Thyroid gland (tissue), 4 donors: ENCODE measurements around the gene TNNC1. TPM values are rescaled to one million over a fixed set of nuclear protein-coding genes. Genes with fewer than 3 reads are reported as not detected.

ENCODE experiments used
- DNase-seq, 2 donors: peaks; one replicate each; pipeline ENCODE4 v3.0.0-alpha.2; 2019
- H3K27ac ChIP-seq, 3 donors: fragments of 200-600 bp; sonication (generic); 1 replicate in 2 of 3; 2 replicates in 1 of 3; pipeline ENCODE4 v1.5.1; 2016 to 2019; ENCODE audit warnings: mild to moderate bottlenecking in 1 of 3, moderate library complexity in 1 of 3
- H3K27me3 ChIP-seq: fragments of 200-600 bp; sonication (generic); one replicate; pipeline ENCODE4 v1.5.1; 2019
- H3K36me3 ChIP-seq, 2 donors: fragments of 200-600 bp; sonication (generic); one replicate each; pipeline ENCODE4 v1.5.1; 2016 to 2019
- H3K4me1 ChIP-seq, 2 donors: fragments of 200-600 bp; sonication (generic); one replicate each; pipeline ENCODE4 v1.5.1; 2017 to 2019
- H3K4me3 ChIP-seq, 3 donors: fragments of 200-600 bp; sonication (generic); replicated peaks in 1 of 3; 1 replicate in 2 of 3; 2 replicates in 1 of 3; pipeline ENCODE4 v1.5.1; 2016; ENCODE audit warnings: mild to moderate bottlenecking in 1 of 3
- H3K9me3 ChIP-seq: fragments of 200-600 bp; sonication (generic); one replicate; pipeline ENCODE4 v1.5.1; 2017
- POLR2A ChIP-seq, 2 donors: fragments of 450-650 bp; IDR thresholded peaks; one replicate each; pipeline ENCODE4 v1.6.1; 2017; ENCODE audit warnings: antibody characterized with exemption in 2 of 2, mild to moderate bottlenecking in 2 of 2, moderate library complexity in 1 of 2
- WGBS, 2 donors: methylation state at CpG; one replicate each; pipeline ENCODE4 v1.1.5; 2017; 5-methylcytosine and 5-hydroxymethylcytosine counted together
- intact Hi-C: fragments of 100-400 bp; cut with DNase I; formaldehyde crosslinking; loops from one replicate; pipeline ENCODE4 v1.15.1; 2023
- total RNA-seq, 4 donors: library from RNA; depleted of rRNA; stranded (reverse); fragments of >200 nt; gene quantifications; one replicate each; pipeline ENCODE4 v1.2.3, GENCODE V29; 2016
- TF ChIP-seq, protein P1 (sequence below), 6 experiments: fragments of 200-600 bp in 3 of 6; fragments of 450-650 bp in 3 of 6; sonication (generic) in 3 of 6; IDR thresholded peaks; one replicate each; pipeline ENCODE4 v1.5.1; 2016 to 2019; ENCODE audit warnings: antibody characterized with exemption in 6 of 6, mild to moderate bottlenecking in 2 of 6, inconsistent platforms in 1 of 6, moderate library complexity in 1 of 6

TNNC1 gene
- total RNA-seq, 4 donors from 2014 or later: 4.0 to 43.5 (median 13.9) TPM

DNA sequence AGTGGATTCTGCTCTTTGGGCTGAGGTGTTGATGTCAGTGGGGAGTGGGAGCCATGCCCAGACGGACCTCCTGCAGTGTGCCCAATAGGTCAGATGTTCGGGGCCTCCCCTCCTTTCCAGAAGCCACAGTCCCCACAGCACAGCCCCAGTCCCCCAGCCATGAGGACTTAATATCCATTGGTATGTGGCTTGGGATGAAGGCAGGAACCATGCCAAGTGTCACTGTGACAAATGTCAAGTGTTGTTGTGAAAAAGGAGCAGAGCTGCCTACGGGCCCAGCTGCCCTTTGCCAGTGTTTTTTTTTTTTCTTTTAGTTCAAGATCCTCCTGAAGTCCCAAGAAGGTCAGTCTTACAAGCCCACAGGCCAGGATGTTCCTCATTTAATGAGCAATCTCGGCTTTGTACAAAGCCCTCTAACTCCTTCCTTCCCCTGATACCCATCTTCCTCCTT, 21.1 kb downstream of the TNNC1 start:
- no peak overlapping the region for H3K4me3 ChIP-seq
- intact Hi-C loops: no loop called here
- peaks cover 7 to 23% of the 10 kb centered on the region in 2 donors for H3K4me1 ChIP-seq
- TF ChIP-seq POLR2A (IDR thresholded peaks at IDR 0.05): no peak
- TF ChIP-seq, protein P1, sequence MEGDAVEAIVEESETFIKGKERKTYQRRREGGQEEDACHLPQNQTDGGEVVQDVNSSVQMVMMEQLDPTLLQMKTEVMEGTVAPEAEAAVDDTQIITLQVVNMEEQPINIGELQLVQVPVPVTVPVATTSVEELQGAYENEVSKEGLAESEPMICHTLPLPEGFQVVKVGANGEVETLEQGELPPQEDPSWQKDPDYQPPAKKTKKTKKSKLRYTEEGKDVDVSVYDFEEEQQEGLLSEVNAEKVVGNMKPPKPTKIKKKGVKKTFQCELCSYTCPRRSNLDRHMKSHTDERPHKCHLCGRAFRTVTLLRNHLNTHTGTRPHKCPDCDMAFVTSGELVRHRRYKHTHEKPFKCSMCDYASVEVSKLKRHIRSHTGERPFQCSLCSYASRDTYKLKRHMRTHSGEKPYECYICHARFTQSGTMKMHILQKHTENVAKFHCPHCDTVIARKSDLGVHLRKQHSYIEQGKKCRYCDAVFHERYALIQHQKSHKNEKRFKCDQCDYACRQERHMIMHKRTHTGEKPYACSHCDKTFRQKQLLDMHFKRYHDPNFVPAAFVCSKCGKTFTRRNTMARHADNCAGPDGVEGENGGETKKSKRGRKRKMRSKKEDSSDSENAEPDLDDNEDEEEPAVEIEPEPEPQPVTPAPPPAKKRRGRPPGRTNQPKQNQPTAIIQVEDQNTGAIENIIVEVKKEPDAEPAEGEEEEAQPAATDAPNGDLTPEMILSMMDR (IDR thresholded peaks at IDR 0.05): no peak
- H3K27me3 ChIP-seq: no peaks in the 10 kb centered on the region
- peak; percentile 62 to 72 for DNase-seq
- H3K27ac ChIP-seq: peak overlapping the region; percentile 10 to 27 (median 11)
- H3K36me3 ChIP-seq: no peaks in the 10 kb centered on the region
- H3K9me3 ChIP-seq: no peaks in the 10 kb centered on the region
- WGBS, 2 donors: 47 to 62% methylated on average over 4 of the region's 4 CpGs

DNA sequence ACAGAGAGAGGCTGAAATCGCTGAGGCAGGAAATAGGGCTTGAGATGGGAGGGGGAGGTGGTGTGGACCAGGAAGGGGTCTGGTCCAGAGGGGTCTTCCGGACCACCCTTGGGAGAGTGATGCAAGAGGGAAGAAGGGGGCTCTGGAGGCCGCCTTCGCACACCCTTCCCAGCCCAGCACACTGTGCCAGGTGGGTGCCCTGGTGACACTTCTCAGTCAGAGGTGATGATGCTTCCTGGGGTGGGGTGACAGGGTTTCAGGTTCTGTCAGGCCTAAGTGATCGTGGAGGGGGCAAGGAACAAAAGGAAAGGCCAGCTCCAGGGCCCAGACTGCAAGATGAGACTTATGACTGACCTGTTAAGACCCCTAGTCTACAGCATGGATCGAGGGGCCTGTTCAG, 21.6 kb downstream of the TNNC1 start:
- WGBS, 2 donors: 79 to 83% methylated on average over 5 to 6 of the region's 6 CpGs
- Histone ChIP-seq H3K4me3 (no peak overlapping the region), H3K36me3 (no peaks in the 10 kb centered on the region), H3K27me3 (no peaks in the 10 kb centered on the region), H3K9me3 (no peaks in the 10 kb centered on the region), H3K27ac (peak overlapping the region in 2 of 3 donors; percentile 10 to 27), H3K4me1 (peaks cover 7 to 23% of the 10 kb centered on the region in 2 donors)
- TF ChIP-seq, protein P1 (IDR thresholded peaks at IDR 0.05): no peak
- TF ChIP-seq POLR2A (IDR thresholded peaks at IDR 0.05): no peak
- intact Hi-C loops: no loop called here
- DNase-seq: no peak

DNA sequence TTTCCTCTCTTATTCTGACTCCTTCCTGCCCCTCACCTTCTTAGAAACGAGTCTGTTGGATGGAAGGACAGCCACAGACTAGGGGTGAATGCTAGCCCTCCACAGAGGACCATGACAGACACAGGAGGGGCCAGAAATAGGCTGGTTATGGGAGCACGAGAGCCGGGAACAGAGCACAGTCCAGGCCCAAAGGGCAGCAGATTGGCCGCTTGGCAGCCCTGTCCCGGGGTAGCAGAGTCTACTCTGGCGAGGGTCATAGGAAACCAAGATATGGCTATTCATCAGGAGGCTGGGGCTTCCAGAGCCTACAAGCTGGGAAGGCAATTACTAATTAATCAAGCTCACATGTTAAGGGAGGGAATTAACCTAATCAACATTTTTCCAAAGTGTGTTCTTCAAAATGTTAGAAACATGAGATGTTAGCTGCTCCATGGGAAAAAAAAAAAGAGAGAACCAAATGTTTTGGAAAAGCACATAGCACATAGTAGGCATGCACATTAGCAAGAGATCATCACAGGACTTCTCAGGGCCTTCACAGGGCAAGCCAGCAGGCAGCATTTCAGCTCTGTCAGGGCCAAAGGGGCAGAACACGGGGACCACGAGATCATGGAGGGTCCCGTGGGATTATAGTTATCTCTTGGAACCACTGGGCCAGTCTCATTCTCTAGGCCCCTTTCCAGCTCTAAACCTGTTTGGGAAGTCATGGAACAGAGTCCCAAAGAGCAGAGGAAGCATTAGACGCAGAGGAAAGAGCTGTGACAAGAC, 22.2 kb downstream of the TNNC1 start:
- Histone ChIP-seq H3K9me3 (no peaks in the 10 kb centered on the region), H3K27me3 (no peaks in the 10 kb centered on the region), H3K36me3 (no peaks in the 10 kb centered on the region), H3K27ac (no peak overlapping the region), H3K4me1 (peaks cover 7 to 23% of the 10 kb centered on the region in 2 donors), H3K4me3 (no peak overlapping the region)
- intact Hi-C loops: loop anchor here (2.0 kb wide), 1 partner anchor 15 kb away; no protein-coding TSS in a partner anchor
- DNase-seq: no peak
- TF ChIP-seq, protein P1 (IDR thresholded peaks at IDR 0.05): no peak
- WGBS, 2 donors: 71 to 76% methylated on average over 10 of the region's 10 CpGs

DNA sequence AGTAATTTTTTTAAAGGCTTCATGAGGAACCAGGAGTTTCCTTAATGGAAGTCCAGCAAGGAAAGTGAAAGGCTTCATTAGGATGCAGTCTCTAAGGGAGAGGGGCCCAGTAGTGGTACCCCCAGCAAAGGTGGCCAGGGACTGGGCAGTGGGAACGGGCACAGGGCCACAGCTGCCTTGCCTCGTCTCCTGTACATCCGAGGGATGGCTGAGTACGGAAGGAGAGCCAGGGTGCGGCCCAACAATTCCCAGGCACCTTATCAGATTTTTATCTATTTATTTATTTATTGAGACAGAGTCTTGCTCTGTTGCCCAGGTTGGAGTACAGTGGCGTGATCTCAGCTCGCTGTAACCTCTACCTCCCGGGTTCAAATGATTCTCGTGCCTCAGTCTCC, 23.4 kb downstream of the TNNC1 start:
- Histone ChIP-seq H3K4me3 (no peak overlapping the region), H3K4me1 (peaks cover 7 to 23% of the 10 kb centered on the region in 2 donors), H3K36me3 (no peaks in the 10 kb centered on the region), H3K9me3 (no peaks in the 10 kb centered on the region), H3K27me3 (no peaks in the 10 kb centered on the region), H3K27ac (no peak overlapping the region)
- TF ChIP-seq POLR2A (IDR thresholded peaks at IDR 0.05): no peak
- TF ChIP-seq, protein P1 (IDR thresholded peaks at IDR 0.05): no peak
- DNase-seq: no peak
- intact Hi-C loops: loop anchor here (2.0 kb wide), 1 partner anchor 16 kb away; no protein-coding TSS in a partner anchor
- WGBS, 2 donors: 92 to 99% methylated on average over 9 of the region's 9 CpGs

DNA sequence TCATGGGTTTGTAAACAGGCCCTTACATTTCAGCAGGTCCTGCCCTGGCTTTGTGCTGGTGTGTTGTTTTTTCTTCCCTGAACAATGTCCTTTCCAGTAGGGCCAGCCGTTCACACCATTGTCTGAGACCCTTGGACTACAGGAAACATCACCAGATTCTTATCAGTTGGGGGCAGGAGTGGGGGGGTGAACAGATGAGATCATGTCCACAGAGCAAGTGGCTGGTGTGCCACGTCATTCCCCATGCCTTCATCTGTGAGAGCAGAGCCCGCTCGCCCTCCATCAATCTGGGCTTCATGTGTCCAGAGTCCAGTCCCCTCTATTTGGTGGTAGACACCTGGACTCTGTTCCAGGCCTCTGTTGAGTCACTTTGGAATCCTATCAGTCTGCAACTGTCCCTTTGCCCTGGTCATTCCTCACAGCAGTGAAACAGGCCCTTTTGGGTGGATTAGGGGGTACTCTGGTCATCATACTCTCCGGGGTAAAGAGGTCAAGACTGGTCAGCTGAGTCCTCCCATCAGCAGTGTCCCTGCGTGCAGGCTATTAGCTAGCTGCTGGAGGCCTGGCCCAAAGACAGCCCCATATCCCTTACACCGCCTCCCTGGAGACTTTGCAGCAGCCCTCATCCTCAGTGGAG, 23.9 kb downstream of the TNNC1 start:
- H3K27me3 ChIP-seq: no peaks in the 10 kb centered on the region
- H3K4me1 ChIP-seq: peaks cover 7 to 23% of the 10 kb centered on the region in 2 donors
- H3K4me3 ChIP-seq: no peak overlapping the region
- no peak overlapping the region for H3K27ac ChIP-seq
- H3K9me3 ChIP-seq: no peaks in the 10 kb centered on the region
- intact Hi-C loops: loop anchor here (2.0 kb wide), 1 partner anchor 17 kb away; no protein-coding TSS in a partner anchor
- TF ChIP-seq, protein P1 (IDR thresholded peaks at IDR 0.05): no peak
- no peak for TF ChIP-seq POLR2A (IDR thresholded peaks at IDR 0.05)
- no peaks in the 10 kb centered on the region for H3K36me3 ChIP-seq
- DNase-seq: no peak
- WGBS, 2 donors: 78 to 88% methylated on average over 7 of the region's 7 CpGs
